ENCODE data around the gene NEIL1. TPM values are rescaled to one million over a fixed set of nuclear protein-coding genes. Genes with fewer than 3 reads are reported as not detected.
"Not testable (repeated sequence)": the region's sequence is repeated elsewhere in the genome, so short reads cannot be mapped to it uniquely, and the experiment has no call there.

The NEIL1 gene
- total RNA-seq, 4 donors from 2014 or later: 14.1 to 37.0 (median 15.7) TPM

- no peak for TF ChIP-seq POLR2A (IDR thresholded peaks at IDR 0.05; ENCODE audit: low read depth)
- TF ChIP-seq EP300 (IDR thresholded peaks at IDR 0.05): no peak
- no peak for TF ChIP-seq CTCF (IDR thresholded peaks at IDR 0.05)
- no peak for TF ChIP-seq POLR2AphosphoS5 (IDR thresholded peaks at IDR 0.05)
- 69% methylated on average over 5 of the region's 5 CpGs for WGBS
- Histone ChIP-seq H3K36me3 (no peaks in the 10 kb centered on the region), H3K27ac (replicated peaks in 1 of 4) (no peak overlapping the region), H3K27me3 (no peaks in the 10 kb centered on the region), H3K4me3 (no peak overlapping the region), H3K4me1 (no peaks in the 10 kb centered on the region), H3K9me3 (no peaks in the 10 kb centered on the region)
- intact Hi-C loops (cut with DNase I): no loop called here
- no peak for DNase-seq (ENCODE audit: extremely low spot score)
These were observed 32.1 kb upstream of the NEIL1 start for GRCh38 chr15:75314552-75315290.

- 91% methylated on average over 5 of the region's 5 CpGs for WGBS
- H3K4me3 ChIP-seq; intact Hi-C loops (cut with DNase I); H3K9me3 ChIP-seq; H3K27me3 ChIP-seq; DNase-seq (ENCODE audit: extremely low spot score); H3K36me3 ChIP-seq; H3K4me1 ChIP-seq; H3K27ac ChIP-seq (replicated peaks in 1 of 4): not testable (repeated sequence)
These were observed 27.5 kb upstream of the NEIL1 start for GRCh38 chr15:75319231-75319897.

GRCh38 chr15:75321711-75322110 lies 25.1 kb upstream of the NEIL1 start:
- intact Hi-C loops (cut with DNase I): no loop called here
- WGBS: 85% methylated on average over 6 of the region's 6 CpGs
- DNase-seq (ENCODE audit: extremely low spot score): no peak
- Histone ChIP-seq H3K36me3 (no peaks in the 10 kb centered on the region), H3K4me3 (no peak overlapping the region), H3K27ac (replicated peaks in 1 of 4) (no peak overlapping the region), H3K4me1 (no peaks in the 10 kb centered on the region), H3K27me3 (no peaks in the 10 kb centered on the region), H3K9me3 (no peaks in the 10 kb centered on the region)
- TF ChIP-seq EP300 (IDR thresholded peaks at IDR 0.05): no peak

- H3K9me3 ChIP-seq: no peaks in the 10 kb centered on the region
- no peaks in the 10 kb centered on the region for H3K27me3 ChIP-seq
- H3K4me3 ChIP-seq: no peak overlapping the region
- no peak for DNase-seq (ENCODE audit: extremely low spot score)
- H3K4me1 ChIP-seq: no peaks in the 10 kb centered on the region
- intact Hi-C loops (cut with DNase I): no loop called here
- 95% methylated on average over 4 of the region's 4 CpGs for WGBS
- no peaks in the 10 kb centered on the region for H3K36me3 ChIP-seq
- H3K27ac ChIP-seq (replicated peaks in 1 of 4): no peak overlapping the region
- no peak for TF ChIP-seq CTCF (IDR thresholded peaks at IDR 0.05)
- no peak for TF ChIP-seq POLR2AphosphoS5 (IDR thresholded peaks at IDR 0.05)
- no peak for TF ChIP-seq POLR2A (IDR thresholded peaks at IDR 0.05; ENCODE audit: low read depth)
- TF ChIP-seq EP300 (IDR thresholded peaks at IDR 0.05): no peak
These were observed 20.9 kb upstream of the NEIL1 start for GRCh38 chr15:75325922-75326321.

- 69% methylated on average over 4 of the region's 4 CpGs for WGBS
These were observed 19.8 kb upstream of the NEIL1 start for GRCh38 chr15:75327005-75327404.

More at GRCh38 chr15:75327005-75327404, 19.8 kb upstream of the NEIL1 start:
- DNase-seq (ENCODE audit: extremely low spot score): no peak
- H3K27ac ChIP-seq (replicated peaks in 1 of 4): no peak overlapping the region
- no peak for TF ChIP-seq POLR2AphosphoS5 (IDR thresholded peaks at IDR 0.05)
- no peak for TF ChIP-seq CTCF (IDR thresholded peaks at IDR 0.05)
- no peak for TF ChIP-seq EP300 (IDR thresholded peaks at IDR 0.05)
- no peak for TF ChIP-seq POLR2A (IDR thresholded peaks at IDR 0.05; ENCODE audit: low read depth)
- intact Hi-C loops (cut with DNase I): no loop called here
- no peaks in the 10 kb centered on the region for H3K9me3 ChIP-seq
- H3K4me1 ChIP-seq: no peaks in the 10 kb centered on the region
- no peaks in the 10 kb centered on the region for H3K36me3 ChIP-seq
- no peak overlapping the region for H3K4me3 ChIP-seq
- H3K27me3 ChIP-seq: no peaks in the 10 kb centered on the region
